ENCODE measurements around the gene THG1L. TPM values are rescaled to one million over a fixed set of nuclear protein-coding genes. Genes with fewer than 3 reads are reported as not detected.

The THG1L gene
- total and polyA plus RNA-seq, 10 of the 15 experiments (the other 5 are each of a cell fraction or from before 2014, with no cell fraction given) = 24.8 to 58.0 (median 34.5) TPM

- ATAC-seq = no peak
- in situ Hi-C loops (cut with MboI) (no loop called here), intact Hi-C loops (cut with micrococcal nuclease; ENCODE audit: unreplicated experiment) (no loop called here)
- Histone ChIP-seq H3K9me3 (replicated peaks; ENCODE audit: control insufficient read depth, insufficient read depth, low read length) (no peaks in the 10 kb centered on the region), H3K27me3 (replicated peaks in 1 of 2; ENCODE audit: control insufficient read depth in 2 of 2, insufficient read depth in 2 of 2, low read length in 1 of 2) (no peaks in the 10 kb centered on the region), H3K4me3 (no peak overlapping the region), H2AFZ (ENCODE audit: control insufficient read depth, low read depth, low read length) (no peak overlapping the region), H3K36me3 (ENCODE audit: control insufficient read depth in 2 of 2, insufficient read depth in 2 of 2, low read length in 1 of 2) (no peaks in the 10 kb centered on the region), H3K4me1 (ENCODE audit: control insufficient read depth, insufficient read depth, low read length) (peaks cover 4% of the 10 kb centered on the region), H3K27ac (ENCODE audit: control insufficient read depth, insufficient read depth) (no peak overlapping the region), H3K9ac (ENCODE audit: control insufficient read depth, insufficient read depth, low read length) (no peak overlapping the region), H3K79me2 (ENCODE audit: control insufficient read depth, insufficient read depth, low read length) (no peaks in the 10 kb centered on the region), H4K20me1 (ENCODE audit: control insufficient read depth, insufficient read depth) (no peaks in the 10 kb centered on the region), H3K4me2 (ENCODE audit: control insufficient read depth, insufficient read depth) (no peak overlapping the region)
- no peak for FAIRE-seq
- SMC1A ChIA-PET (ENCODE audit: uncharacterized antibody, unreplicated experiment) = interaction anchor here (1.4 kb wide), 1 partner anchor 44 kb away, joined by 3 read pairs; no protein-coding TSS in a partner anchor
- POLR2A ChIA-PET = no interaction called here
- CTCF ChIA-PET = no interaction called here
- BruUV-seq (replicated peaks) = no TSS peak
- TF ChIP-seq HSF1 (IDR thresholded peaks at IDR 0.05; ENCODE audit: low read depth, low read length) = no peak
- TF ChIP-seq JUNB (IDR thresholded peaks at IDR 0.05) = no peak
- no peak for TF ChIP-seq KDM1A (IDR thresholded peaks at IDR 0.05; ENCODE audit: borderline replicate concordance)
- TF ChIP-seq PRDM15 (CRISPR knock-in tag; IDR thresholded peaks at IDR 0.05) = no peak
- no peak for TF ChIP-seq RAD51 (IDR thresholded peaks at IDR 0.05)
- DNase-seq (ENCODE audit: low read depth, low spot score) = no peak
- RAD21 ChIA-PET (ENCODE audit: unreplicated experiment) = no interaction called here
Observed at GRCh38 chr5:157714596-157714864, 16.7 kb upstream of the THG1L start.

All from GM12878 (cell line).